SJCRH30 (cell line): ENCODE results near the gene OPCML. TPM values are rescaled to one million over a fixed set of nuclear protein-coding genes. Genes with fewer than 3 reads are reported as not detected.

Experiments used
- DNase-seq, 2 experiments: peaks; one replicate each; pipeline ENCODE4 v3.0.0-alpha.2; 2015 to 2020
- H3K27ac ChIP-seq: fragments of 250-450 bp; sonication (Bioruptor Pico); 2 replicates; pipeline ENCODE4 v1.5.1; 2020; ENCODE audit warnings: mild to moderate bottlenecking, moderate library complexity
- H3K27me3 ChIP-seq: fragments of 250-450 bp; sonication (Bioruptor Pico); 2 replicates; pipeline ENCODE4 v1.5.1; 2020; ENCODE audit warnings: mild to moderate bottlenecking, moderate library complexity
- H3K36me3 ChIP-seq: fragments of 250-450 bp; sonication (Bioruptor Pico); 2 replicates; pipeline ENCODE4 v1.5.1; 2020; ENCODE audit warnings: mild to moderate bottlenecking, moderate library complexity
- H3K4me1 ChIP-seq: fragments of 250-450 bp; sonication (Bioruptor Pico); 2 replicates; pipeline ENCODE4 v1.5.1; 2020; ENCODE audit warnings: mild to moderate bottlenecking, moderate library complexity
- H3K4me3 ChIP-seq: fragments of 250-450 bp; sonication (Bioruptor Pico); 2 replicates; pipeline ENCODE4 v1.5.1; 2020; ENCODE audit warnings: mild to moderate bottlenecking, moderate library complexity
- H3K9me3 ChIP-seq: fragments of 250-450 bp; sonication (Bioruptor Pico); replicated peaks from 2 replicates; pipeline ENCODE4 v1.5.1; 2020; ENCODE audit warnings: mild to moderate bottlenecking, moderate library complexity
- total RNA-seq: library from RNA; depleted of rRNA; stranded (reverse); fragments of >200 nt; shearing (Covaris generic); gene quantifications from 2 replicates; pipeline ENCODE4 v1.2.3, GENCODE V29; 2014

The OPCML gene
- total RNA-seq, 1 experiment from 2014 or later = not detected

- no peaks in the 10 kb centered on the region for H3K36me3 ChIP-seq
- H3K9me3 ChIP-seq = no peaks in the 10 kb centered on the region
- H3K4me3 ChIP-seq = no peak overlapping the region
- no peaks in the 10 kb centered on the region for H3K27me3 ChIP-seq
- H3K4me1 ChIP-seq = no peaks in the 10 kb centered on the region
- no peak for DNase-seq
- H3K27ac ChIP-seq = no peak overlapping the region
Measured at GRCh38 chr11:132763503-132763902, 768.8 kb downstream of the OPCML start.

GRCh38 chr11:132755934-132756333 is 776.4 kb downstream of the OPCML start:
- Histone ChIP-seq H3K36me3 (no peaks in the 10 kb centered on the region), H3K27ac (no peak overlapping the region), H3K4me1 (no peaks in the 10 kb centered on the region), H3K27me3 (no peaks in the 10 kb centered on the region), H3K9me3 (no peaks in the 10 kb centered on the region), H3K4me3 (no peak overlapping the region)
- no peak for DNase-seq

GRCh38 chr11:132751516-132752250 is 780.6 kb downstream of the OPCML start:
- no peaks in the 10 kb centered on the region for H3K27me3 ChIP-seq
- no peaks in the 10 kb centered on the region for H3K36me3 ChIP-seq
- no peaks in the 10 kb centered on the region for H3K4me1 ChIP-seq
- H3K4me3 ChIP-seq = no peak overlapping the region
- H3K9me3 ChIP-seq = no peaks in the 10 kb centered on the region
- no peak for DNase-seq
- H3K27ac ChIP-seq = no peak overlapping the region

- no peaks in the 10 kb centered on the region for H3K36me3 ChIP-seq
- no peak overlapping the region for H3K4me3 ChIP-seq
- no peaks in the 10 kb centered on the region for H3K27me3 ChIP-seq
- no peak overlapping the region for H3K27ac ChIP-seq
- DNase-seq = no peak
- H3K9me3 ChIP-seq = no peaks in the 10 kb centered on the region
- H3K4me1 ChIP-seq = no peaks in the 10 kb centered on the region
Measured at GRCh38 chr11:132746305-132746704, 786.0 kb downstream of the OPCML start.

- no peak for DNase-seq
- no peaks in the 10 kb centered on the region for H3K9me3 ChIP-seq
- H3K27me3 ChIP-seq = no peaks in the 10 kb centered on the region
- no peak overlapping the region for H3K27ac ChIP-seq
- H3K36me3 ChIP-seq = no peaks in the 10 kb centered on the region
- no peak overlapping the region for H3K4me3 ChIP-seq
- no peaks in the 10 kb centered on the region for H3K4me1 ChIP-seq
Measured at GRCh38 chr11:132745306-132745705, 787.0 kb downstream of the OPCML start.

GRCh38 chr11:132744771-132745170 is 787.5 kb downstream of the OPCML start:
- DNase-seq = no peak
- H3K4me3 ChIP-seq = no peak overlapping the region
- H3K27ac ChIP-seq = no peak overlapping the region

GRCh38 chr11:132743601-132744000 is 788.7 kb downstream of the OPCML start:
- Histone ChIP-seq H3K36me3 (no peaks in the 10 kb centered on the region), H3K4me1 (no peaks in the 10 kb centered on the region), H3K9me3 (no peaks in the 10 kb centered on the region), H3K27me3 (no peaks in the 10 kb centered on the region), H3K4me3 (no peak overlapping the region), H3K27ac (no peak overlapping the region)
- DNase-seq = no peak

More at GRCh38 chr11:132744771-132745170, 787.5 kb downstream of the OPCML start:
- no peaks in the 10 kb centered on the region for H3K36me3 ChIP-seq
- H3K9me3 ChIP-seq = no peaks in the 10 kb centered on the region
- H3K27me3 ChIP-seq = no peaks in the 10 kb centered on the region
- no peaks in the 10 kb centered on the region for H3K4me1 ChIP-seq

- Histone ChIP-seq H3K36me3 (no peaks in the 10 kb centered on the region), H3K9me3 (no peaks in the 10 kb centered on the region), H3K27me3 (no peaks in the 10 kb centered on the region), H3K4me1 (no peaks in the 10 kb centered on the region), H3K4me3 (no peak overlapping the region), H3K27ac (no peak overlapping the region)
- DNase-seq = no peak
Measured at GRCh38 chr11:132742929-132743328, 789.4 kb downstream of the OPCML start.

GRCh38 chr11:132734217-132734616 is 798.1 kb downstream of the OPCML start:
- Histone ChIP-seq H3K36me3 (no peaks in the 10 kb centered on the region), H3K4me1 (no peaks in the 10 kb centered on the region), H3K4me3 (no peak overlapping the region), H3K9me3 (no peaks in the 10 kb centered on the region), H3K27ac (no peak overlapping the region), H3K27me3 (no peaks in the 10 kb centered on the region)
- DNase-seq = no peak

GRCh38 chr11:132728026-132728425 is 804.3 kb downstream of the OPCML start:
- no peaks in the 10 kb centered on the region for H3K36me3 ChIP-seq
- DNase-seq = no peak
- no peaks in the 10 kb centered on the region for H3K27me3 ChIP-seq
- no peaks in the 10 kb centered on the region for H3K4me1 ChIP-seq
- H3K27ac ChIP-seq = no peak overlapping the region
- H3K9me3 ChIP-seq = no peaks in the 10 kb centered on the region
- no peak overlapping the region for H3K4me3 ChIP-seq

- H3K27ac ChIP-seq = no peak overlapping the region
- H3K4me3 ChIP-seq = no peak overlapping the region
- H3K36me3 ChIP-seq = no peaks in the 10 kb centered on the region
- H3K27me3 ChIP-seq = no peaks in the 10 kb centered on the region
- no peak for DNase-seq
- no peaks in the 10 kb centered on the region for H3K4me1 ChIP-seq
- H3K9me3 ChIP-seq = no peaks in the 10 kb centered on the region
Measured at GRCh38 chr11:132721526-132721925, 810.8 kb downstream of the OPCML start.

- H3K27me3 ChIP-seq = no peaks in the 10 kb centered on the region
- DNase-seq = no peak
- no peaks in the 10 kb centered on the region for H3K36me3 ChIP-seq
- no peak overlapping the region for H3K4me3 ChIP-seq
- no peaks in the 10 kb centered on the region for H3K9me3 ChIP-seq
- no peak overlapping the region for H3K27ac ChIP-seq
- H3K4me1 ChIP-seq = no peaks in the 10 kb centered on the region
Measured at GRCh38 chr11:132719684-132720083, 812.6 kb downstream of the OPCML start.

- Histone ChIP-seq H3K4me3 (no peak overlapping the region), H3K36me3 (no peaks in the 10 kb centered on the region), H3K4me1 (no peaks in the 10 kb centered on the region), H3K9me3 (no peaks in the 10 kb centered on the region), H3K27me3 (no peaks in the 10 kb centered on the region), H3K27ac (no peak overlapping the region)
- peak in 1 of 2 experiments; percentile 0 for DNase-seq
Measured at GRCh38 chr11:132718711-132719671, 813.3 kb downstream of the OPCML start.

GRCh38 chr11:132717824-132718223 is 814.5 kb downstream of the OPCML start:
- Histone ChIP-seq H3K27me3 (no peaks in the 10 kb centered on the region), H3K4me1 (no peaks in the 10 kb centered on the region)

GRCh38 chr11:132716037-132716436 is 816.3 kb downstream of the OPCML start:
- Histone ChIP-seq H3K27ac (no peak overlapping the region), H3K36me3 (no peaks in the 10 kb centered on the region), H3K9me3 (no peaks in the 10 kb centered on the region), H3K4me1 (no peaks in the 10 kb centered on the region), H3K27me3 (no peaks in the 10 kb centered on the region), H3K4me3 (no peak overlapping the region)
- no peak for DNase-seq

More at GRCh38 chr11:132717824-132718223, 814.5 kb downstream of the OPCML start:
- Histone ChIP-seq H3K4me3 (no peak overlapping the region), H3K9me3 (no peaks in the 10 kb centered on the region), H3K36me3 (no peaks in the 10 kb centered on the region), H3K27ac (no peak overlapping the region)
- DNase-seq = peak in 1 of 2 experiments; percentile 1
